ENCODE results near the gene CNOT2.

Gene CNOT2

GRCh38 chr12:70268972-70269371 is 25.7 kb downstream of the CNOT2 start:
- Histone ChIP-seq H3K27ac (ENCODE audit: low read depth, low read length) (peak overlapping the region; percentile 60), H4K20me1 (ENCODE audit: low read depth, low read length) (peaks cover 35% of the 10 kb centered on the region)

GRCh38 chr12:70270108-70270507 is 26.9 kb downstream of the CNOT2 start:
- H3K27ac ChIP-seq (ENCODE audit: low read depth, low read length): peak overlapping the region; percentile 60; the same call in 1 of the 2 replicates
- H3K9ac ChIP-seq (ENCODE audit: low read length): 0 out of 2 replicates have a peak overlapping the region, but pooled peaks have one; percentile 15
- no peaks in the 10 kb centered on the region for H3K9me3 ChIP-seq (ENCODE audit: insufficient read depth, low read length)
- peaks cover 42% of the 10 kb centered on the region for H4K20me1 ChIP-seq (ENCODE audit: low read depth, low read length)
- H3K9me2 ChIP-seq (replicated peaks; ENCODE audit: insufficient read depth, low read length): no peaks in the 10 kb centered on the region
- TF ChIP-seq EZH2phosphoT487 (conservative IDR thresholded peaks at IDR 0.05; ENCODE audit: low read length) (no peak), CTCF (IDR thresholded peaks at IDR 0.05; ENCODE audit: insufficient read depth, low read length, poor library complexity, severe bottlenecking) (no peak)
- H3K4me3 ChIP-seq (ENCODE audit: insufficient read depth, low read length, poor library complexity, severe bottlenecking): no peak overlapping the region
- no peaks in the 10 kb centered on the region for H3K27me3 ChIP-seq (ENCODE audit: low read length)
- no peak overlapping the region for H2AFZ ChIP-seq (ENCODE audit: low read depth, low read length, severe bottlenecking)
- H3F3A ChIP-seq (ENCODE audit: insufficient read depth): peaks cover 11% of the 10 kb centered on the region; the same call in 1 of the 2 replicates
- peaks cover 6% of the 10 kb centered on the region; the same call in 1 of the 2 replicates for H3K36me3 ChIP-seq (ENCODE audit: low read length)
- H3K79me2 ChIP-seq (ENCODE audit: insufficient read depth, low read length): peaks cover 100% of the 10 kb centered on the region
- peak overlapping the region; percentile 46 for H3K4me2 ChIP-seq (ENCODE audit: low read depth, low read length, poor library complexity, severe bottlenecking)

More at GRCh38 chr12:70268972-70269371, 25.7 kb downstream of the CNOT2 start:
- TF ChIP-seq EZH2phosphoT487 (conservative IDR thresholded peaks at IDR 0.05; ENCODE audit: low read length) (no peak), CTCF (IDR thresholded peaks at IDR 0.05; ENCODE audit: insufficient read depth, low read length, poor library complexity, severe bottlenecking) (no peak)
- Histone ChIP-seq H3K9me2 (replicated peaks; ENCODE audit: insufficient read depth, low read length) (no peaks in the 10 kb centered on the region), H3F3A (ENCODE audit: insufficient read depth) (peaks cover 11% of the 10 kb centered on the region; the same call in 1 of the 2 replicates), H3K36me3 (ENCODE audit: low read length) (0 out of 2 replicates have a peak, but pooled peaks cover 6% of the 10 kb centered on the region), H3K79me2 (ENCODE audit: insufficient read depth, low read length) (peaks cover 100% of the 10 kb centered on the region), H3K27me3 (ENCODE audit: low read length) (no peaks in the 10 kb centered on the region), H3K4me2 (ENCODE audit: low read depth, low read length, poor library complexity, severe bottlenecking) (peak overlapping the region; percentile 46), H3K4me3 (ENCODE audit: insufficient read depth, low read length, poor library complexity, severe bottlenecking) (no peak overlapping the region), H3K9me3 (ENCODE audit: insufficient read depth, low read length) (no peaks in the 10 kb centered on the region), H2AFZ (ENCODE audit: low read depth, low read length, severe bottlenecking) (no peak overlapping the region), H3K9ac (ENCODE audit: low read length) (peak overlapping the region; percentile 15; the same call in 1 of the 2 replicates)

- no peak overlapping the region for H3K9ac ChIP-seq (ENCODE audit: low read length)
- no peak overlapping the region for H3K4me2 ChIP-seq (ENCODE audit: low read depth, low read length, poor library complexity, severe bottlenecking)
- no peak overlapping the region for H3K27ac ChIP-seq (ENCODE audit: low read depth, low read length)
- TF ChIP-seq CTCF (IDR thresholded peaks at IDR 0.05; ENCODE audit: insufficient read depth, low read length, poor library complexity, severe bottlenecking): no peak
- no peak for TF ChIP-seq EZH2phosphoT487 (conservative IDR thresholded peaks at IDR 0.05; ENCODE audit: low read length)
- H3K4me3 ChIP-seq (ENCODE audit: insufficient read depth, low read length, poor library complexity, severe bottlenecking): no peak overlapping the region
- peaks cover 47% of the 10 kb centered on the region for H4K20me1 ChIP-seq (ENCODE audit: low read depth, low read length)
- peaks cover 6% of the 10 kb centered on the region; the same call in 1 of the 2 replicates for H3K36me3 ChIP-seq (ENCODE audit: low read length)
- no peak overlapping the region for H2AFZ ChIP-seq (ENCODE audit: low read depth, low read length, severe bottlenecking)
- peaks cover 100% of the 10 kb centered on the region for H3K79me2 ChIP-seq (ENCODE audit: insufficient read depth, low read length)
- H3K27me3 ChIP-seq (ENCODE audit: low read length): no peaks in the 10 kb centered on the region
- H3F3A ChIP-seq (ENCODE audit: insufficient read depth): peaks cover 11% of the 10 kb centered on the region; the same call in 1 of the 2 replicates
- no peaks in the 10 kb centered on the region for H3K9me2 ChIP-seq (replicated peaks; ENCODE audit: insufficient read depth, low read length)
- H3K9me3 ChIP-seq (ENCODE audit: insufficient read depth, low read length): no peaks in the 10 kb centered on the region
Measured at GRCh38 chr12:70271025-70271424, 27.8 kb downstream of the CNOT2 start.

Data from SU-DHL-6 (cell line).